HG02678 (cell line): ENCODE results near the gene MUC22.
"Not testable (repeated sequence)": the region's sequence is repeated elsewhere in the genome, so short reads cannot be mapped to it uniquely, and the experiment has no call there.

ENCODE experiments used
- ATAC-seq: cut with Tn5 transposase; IDR thresholded peaks from one replicate; pipeline ENCODE4 v1.9.1; 2021; ENCODE audit warnings: mild to moderate bottlenecking, moderate library complexity; ENCODE audit not compliant: unreplicated experiment

The MUC22 gene

GRCh38 chr6:31037169-31037568, 26.9 kb downstream of the MUC22 start:
- ATAC-seq, result no peak

GRCh38 chr6:31037682-31038081, 27.4 kb downstream of the MUC22 start:
- ATAC-seq, result no peak

GRCh38 chr6:31038559-31038958, 28.3 kb downstream of the MUC22 start:
- ATAC-seq, result no peak

GRCh38 chr6:31040801-31041200, 30.5 kb downstream of the MUC22 start:
- no peak for ATAC-seq

GRCh38 chr6:31041372-31041974, 31.2 kb downstream of the MUC22 start:
- no peak for ATAC-seq

- ATAC-seq, result no peak
Observed at GRCh38 chr6:31042806-31043205, 32.5 kb downstream of the MUC22 start.

GRCh38 chr6:31048099-31048498, 37.8 kb downstream of the MUC22 start:
- ATAC-seq, result no peak

- no peak for ATAC-seq
Observed at GRCh38 chr6:31049518-31049917, 39.2 kb downstream of the MUC22 start.

- ATAC-seq, result not testable (repeated sequence)
Observed at GRCh38 chr6:31053187-31053586, 42.9 kb downstream of the MUC22 start.

GRCh38 chr6:31053873-31054272, 43.6 kb downstream of the MUC22 start:
- ATAC-seq, result no peak

- ATAC-seq, result no peak
Observed at GRCh38 chr6:31055441-31055840, 45.2 kb downstream of the MUC22 start.

- ATAC-seq, result no peak
Observed at GRCh38 chr6:31057426-31058003, 47.2 kb downstream of the MUC22 start.

- no peak for ATAC-seq
Observed at GRCh38 chr6:31058128-31058894, 48.0 kb downstream of the MUC22 start.

- ATAC-seq, result no peak
Observed at GRCh38 chr6:31060145-31060544, 49.9 kb downstream of the MUC22 start.

GRCh38 chr6:31063906-31064435, 53.7 kb downstream of the MUC22 start:
- ATAC-seq, result no peak

GRCh38 chr6:31065556-31065955, 55.3 kb downstream of the MUC22 start:
- ATAC-seq, result no peak

- ATAC-seq, result not testable (repeated sequence)
Observed at GRCh38 chr6:31067028-31067427, 56.8 kb downstream of the MUC22 start.

- not testable (repeated sequence) for ATAC-seq
Observed at GRCh38 chr6:31067891-31068668, 57.8 kb downstream of the MUC22 start.

GRCh38 chr6:31068669-31069340, 58.5 kb downstream of the MUC22 start:
- ATAC-seq, result no peak

- ATAC-seq, result no peak
Observed at GRCh38 chr6:31070711-31071197, 60.5 kb downstream of the MUC22 start.
